Measurements from ENCODE around the gene MEIOB.
"Not testable (repeated sequence)": the region's sequence is repeated elsewhere in the genome, so short reads cannot be mapped to it uniquely, and the experiment has no call there.

DNA sequence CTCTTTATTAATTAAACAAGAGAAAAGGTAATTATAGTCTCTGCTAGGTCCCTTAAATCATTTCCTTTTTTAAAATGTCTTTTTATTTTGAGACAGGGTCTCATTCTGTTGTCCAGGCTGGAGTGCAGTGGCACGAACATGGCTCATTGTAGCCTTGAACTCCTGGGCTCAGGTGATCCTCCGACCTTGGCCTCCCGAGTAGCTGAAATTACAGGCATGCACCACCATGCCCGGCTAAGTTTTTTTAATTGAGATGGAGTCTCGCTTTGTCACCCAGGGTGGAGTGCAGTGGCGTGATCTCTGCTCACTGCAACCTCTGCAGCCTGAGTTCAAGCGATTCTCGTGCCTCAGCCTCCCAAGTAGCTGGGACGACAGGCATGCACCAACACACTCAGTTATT, 9.2 kb upstream of the MEIOB start:
- TF ChIP-seq CTBP1 (IDR thresholded peaks at IDR 0.05; ENCODE audit: borderline replicate concordance); BHLHE40 (IDR thresholded peaks at IDR 0.05; ENCODE audit: borderline replicate concordance); FOXM1 (IDR thresholded peaks at IDR 0.05; ENCODE audit: borderline replicate concordance); TARDBP (IDR thresholded peaks at IDR 0.05); NFRKB (IDR thresholded peaks at IDR 0.05); FOXA1 (IDR thresholded peaks at IDR 0.05); L3MBTL2 (conservative IDR thresholded peaks at IDR 0.05); SUZ12 (IDR thresholded peaks at IDR 0.05); ZNF384 (IDR thresholded peaks at IDR 0.05): not testable (repeated sequence)
